SK-N-SH treated with all-trans-retinoic acid at 6 μM for 48 hours (cell line): Measurements from ENCODE around the gene EVC.

Experiments used
- ATAC-seq: fragments of 200-7000 bp; cut with Tn5 transposase; 3 replicates; pipeline ENCODE4 v1.9.1; 2020; ENCODE audit warnings: mild to moderate bottlenecking, moderate library complexity
- ARNTL ChIP-seq: fragments of 450-650 bp; formaldehyde crosslinking; IDR thresholded peaks from 2 replicates; pipeline ENCODE4 v1.5.0; 2020; ENCODE audit warnings: low read depth, mild to moderate bottlenecking, moderate library complexity, borderline replicate concordance
- CSDC2 ChIP-seq: fragments of 250-450 bp; sonication (Bioruptor Pico); IDR thresholded peaks from 2 replicates; pipeline ENCODE4 v1.5.0; 2020; ENCODE audit warnings: mild to moderate bottlenecking, moderate library complexity
- ESRRG ChIP-seq: fragments of 250-450 bp; sonication (Bioruptor Pico); IDR thresholded peaks from 2 replicates; pipeline ENCODE4 v1.6.1; 2021; ENCODE audit warnings: mild to moderate bottlenecking
- ISL1 ChIP-seq: fragments of 250-450 bp; sonication (Bioruptor Pico); IDR thresholded peaks from 2 replicates; pipeline ENCODE4 v2.1.2; 2022; ENCODE audit warnings: mild to moderate bottlenecking, moderate library complexity
- OSR1 ChIP-seq: fragments of 250-450 bp; sonication (Bioruptor Pico); IDR thresholded peaks from 2 replicates; pipeline ENCODE4 v1.8.0; 2022; ENCODE audit warnings: moderate library complexity, mild to moderate bottlenecking, inconsistent platforms
- PPARA ChIP-seq: fragments of 250-450 bp; sonication (Bioruptor Pico); IDR thresholded peaks from 2 replicates; pipeline ENCODE4 v1.5.0; 2020; ENCODE audit warnings: mild to moderate bottlenecking, borderline replicate concordance
- RARB ChIP-seq: fragments of 250-450 bp; sonication (Bioruptor Pico); IDR thresholded peaks from 2 replicates; pipeline ENCODE4 v1.8.0; 2021; ENCODE audit warnings: mild to moderate bottlenecking, moderate library complexity
- TOX ChIP-seq: fragments of 250-450 bp; sonication (Bioruptor Pico); IDR thresholded peaks from 2 replicates; pipeline ENCODE4 v1.8.0; 2021; ENCODE audit warnings: mild to moderate bottlenecking, moderate library complexity, borderline replicate concordance
- ZC3H10 ChIP-seq: fragments of 250-450 bp; sonication (Bioruptor Pico); IDR thresholded peaks from 2 replicates; pipeline ENCODE4 v1.5.1; 2021; ENCODE audit warnings: mild to moderate bottlenecking, moderate library complexity
- ZFP3 ChIP-seq: fragments of 250-450 bp; sonication (Bioruptor Pico); IDR thresholded peaks from 2 replicates; pipeline ENCODE4 v1.5.0; 2020; ENCODE audit warnings: mild to moderate bottlenecking, moderate library complexity
- ZFP30 ChIP-seq: fragments of 450-650 bp; formaldehyde crosslinking; IDR thresholded peaks from 2 replicates; pipeline ENCODE4 v1.5.0; 2022; ENCODE audit warnings: mild to moderate bottlenecking, moderate library complexity
- ZNF565 ChIP-seq: fragments of 450-650 bp; formaldehyde crosslinking; conservative IDR thresholded peaks from 2 replicates; pipeline ENCODE4 v1.5.0; 2020; ENCODE audit warnings: low read depth, mild to moderate bottlenecking, moderate library complexity
- ZNF70 ChIP-seq: fragments of 450-650 bp; formaldehyde crosslinking; IDR thresholded peaks from 2 replicates; pipeline ENCODE4 v1.5.0; 2020; ENCODE audit warnings: mild to moderate bottlenecking, moderate library complexity
- ZNF8 ChIP-seq: fragments of 450-650 bp; formaldehyde crosslinking; IDR thresholded peaks from 2 replicates; pipeline ENCODE4 v1.5.0; 2020; ENCODE audit warnings: mild to moderate bottlenecking, moderate library complexity
- TF ChIP-seq, protein P1 (sequence below): fragments of 250-450 bp; sonication (Bioruptor Pico); IDR thresholded peaks from 2 replicates; pipeline ENCODE4 v1.8.0; 2020; ENCODE audit warnings: mild to moderate bottlenecking, moderate library complexity, borderline replicate concordance
- TF ChIP-seq, protein P2 (sequence below): fragments of 250-450 bp; sonication (Bioruptor Pico); IDR thresholded peaks from 2 replicates; pipeline ENCODE4 v1.5.1; 2020; ENCODE audit warnings: low read depth, mild to moderate bottlenecking, moderate library complexity
- TF ChIP-seq, protein P3 (sequence below): fragments of 250-450 bp; sonication (Bioruptor Pico); IDR thresholded peaks from 2 replicates; pipeline ENCODE4 v1.5.1; 2021; ENCODE audit warnings: mild to moderate bottlenecking, moderate library complexity
- TF ChIP-seq, protein P4 (sequence below): fragments of 250-450 bp; sonication (Bioruptor Pico); IDR thresholded peaks from 2 replicates; pipeline ENCODE4 v1.8.0; 2021; ENCODE audit warnings: low read depth, mild to moderate bottlenecking, moderate library complexity, borderline replicate concordance

Gene EVC

DNA sequence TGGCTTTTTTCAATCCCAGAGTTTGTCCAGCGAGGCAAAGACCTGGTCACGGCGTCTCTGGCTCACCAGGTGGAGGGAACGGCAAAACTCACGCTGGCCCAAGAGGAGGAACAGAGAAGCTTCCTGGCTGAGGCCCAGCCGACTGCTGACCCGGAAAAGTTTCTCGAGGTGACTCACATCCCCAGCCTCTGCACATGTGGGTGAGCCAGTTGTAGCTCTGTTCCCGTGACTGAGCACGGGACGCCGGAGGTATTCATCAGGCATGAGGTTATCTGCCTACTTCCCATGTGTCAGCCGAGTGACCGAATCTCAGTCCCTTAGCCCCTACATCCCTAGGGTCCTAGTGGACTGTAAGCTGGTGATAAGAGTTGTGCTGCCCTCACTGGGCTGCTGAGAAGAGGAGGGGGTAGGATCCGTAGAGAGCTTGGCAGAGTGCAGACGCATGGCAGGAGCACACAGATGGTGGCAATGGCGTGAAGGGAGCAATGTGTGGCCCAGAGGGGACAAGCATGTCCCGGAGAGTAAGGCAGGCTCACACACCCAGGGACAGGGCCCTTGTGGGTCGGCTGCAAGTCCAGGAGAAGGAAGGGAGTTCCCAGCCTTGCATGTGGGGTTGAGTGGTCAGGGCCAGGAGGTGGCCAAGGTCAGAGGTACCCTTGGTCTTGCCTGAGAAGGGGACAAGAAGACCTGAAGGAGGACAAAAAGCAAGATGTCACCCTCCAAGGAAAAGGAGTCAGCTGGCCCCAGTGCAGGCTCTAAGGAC is 42.9 kb downstream of the EVC start:
- peak; percentile 47 for ATAC-seq
- no peak for TF ChIP-seq RARB (CRISPR knock-in tag)
- no peak for TF ChIP-seq ZNF565
- no peak for TF ChIP-seq ZNF8 (CRISPR knock-in tag)
- TF ChIP-seq, protein P1, sequence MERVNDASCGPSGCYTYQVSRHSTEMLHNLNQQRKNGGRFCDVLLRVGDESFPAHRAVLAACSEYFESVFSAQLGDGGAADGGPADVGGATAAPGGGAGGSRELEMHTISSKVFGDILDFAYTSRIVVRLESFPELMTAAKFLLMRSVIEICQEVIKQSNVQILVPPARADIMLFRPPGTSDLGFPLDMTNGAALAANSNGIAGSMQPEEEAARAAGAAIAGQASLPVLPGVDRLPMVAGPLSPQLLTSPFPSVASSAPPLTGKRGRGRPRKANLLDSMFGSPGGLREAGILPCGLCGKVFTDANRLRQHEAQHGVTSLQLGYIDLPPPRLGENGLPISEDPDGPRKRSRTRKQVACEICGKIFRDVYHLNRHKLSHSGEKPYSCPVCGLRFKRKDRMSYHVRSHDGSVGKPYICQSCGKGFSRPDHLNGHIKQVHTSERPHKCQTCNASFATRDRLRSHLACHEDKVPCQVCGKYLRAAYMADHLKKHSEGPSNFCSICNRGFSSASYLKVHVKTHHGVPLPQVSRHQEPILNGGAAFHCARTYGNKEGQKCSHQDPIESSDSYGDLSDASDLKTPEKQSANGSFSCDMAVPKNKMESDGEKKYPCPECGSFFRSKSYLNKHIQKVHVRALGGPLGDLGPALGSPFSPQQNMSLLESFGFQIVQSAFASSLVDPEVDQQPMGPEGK (CRISPR knock-in tag): no peak
- TF ChIP-seq ZFP30 (CRISPR knock-in tag): no peak
- no peak for TF ChIP-seq ISL1 (CRISPR knock-in tag)
- TF ChIP-seq, protein P2, sequence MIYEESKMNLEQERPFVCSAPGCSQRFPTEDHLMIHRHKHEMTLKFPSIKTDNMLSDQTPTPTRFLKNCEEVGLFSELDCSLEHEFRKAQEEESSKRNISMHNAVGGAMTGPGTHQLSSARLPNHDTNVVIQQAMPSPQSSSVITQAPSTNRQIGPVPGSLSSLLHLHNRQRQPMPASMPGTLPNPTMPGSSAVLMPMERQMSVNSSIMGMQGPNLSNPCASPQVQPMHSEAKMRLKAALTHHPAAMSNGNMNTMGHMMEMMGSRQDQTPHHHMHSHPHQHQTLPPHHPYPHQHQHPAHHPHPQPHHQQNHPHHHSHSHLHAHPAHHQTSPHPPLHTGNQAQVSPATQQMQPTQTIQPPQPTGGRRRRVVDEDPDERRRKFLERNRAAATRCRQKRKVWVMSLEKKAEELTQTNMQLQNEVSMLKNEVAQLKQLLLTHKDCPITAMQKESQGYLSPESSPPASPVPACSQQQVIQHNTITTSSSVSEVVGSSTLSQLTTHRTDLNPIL: no peak
- TF ChIP-seq, all 23 proteins: peak for 0

DNA sequence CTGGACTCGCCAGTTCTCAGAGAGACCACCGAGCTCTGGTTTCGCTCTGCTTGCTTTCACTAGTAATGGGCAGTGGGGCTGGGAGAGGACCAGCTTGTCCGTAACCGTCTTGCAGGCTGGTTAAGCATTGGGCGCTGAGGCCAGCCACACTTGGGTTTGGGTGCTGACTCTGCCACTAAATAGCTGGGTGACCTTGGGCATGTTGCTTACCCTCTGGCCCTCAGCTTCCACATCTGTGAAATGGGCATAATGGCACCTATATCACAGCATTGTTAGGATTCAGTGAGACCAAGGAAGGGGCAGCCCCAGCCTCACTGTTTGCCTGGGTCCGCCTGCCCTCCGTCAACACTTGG is 43.5 kb downstream of the EVC start:
- no peak for ATAC-seq
- TF ChIP-seq ARNTL (CRISPR knock-in tag): no peak
- no peak for TF ChIP-seq CSDC2 (CRISPR knock-in tag)
- TF ChIP-seq ZNF565: no peak
- TF ChIP-seq, protein P1 (CRISPR knock-in tag): no peak
- TF ChIP-seq ZNF8 (CRISPR knock-in tag): no peak
- no peak for TF ChIP-seq ZC3H10
- TF ChIP-seq, protein P3, sequence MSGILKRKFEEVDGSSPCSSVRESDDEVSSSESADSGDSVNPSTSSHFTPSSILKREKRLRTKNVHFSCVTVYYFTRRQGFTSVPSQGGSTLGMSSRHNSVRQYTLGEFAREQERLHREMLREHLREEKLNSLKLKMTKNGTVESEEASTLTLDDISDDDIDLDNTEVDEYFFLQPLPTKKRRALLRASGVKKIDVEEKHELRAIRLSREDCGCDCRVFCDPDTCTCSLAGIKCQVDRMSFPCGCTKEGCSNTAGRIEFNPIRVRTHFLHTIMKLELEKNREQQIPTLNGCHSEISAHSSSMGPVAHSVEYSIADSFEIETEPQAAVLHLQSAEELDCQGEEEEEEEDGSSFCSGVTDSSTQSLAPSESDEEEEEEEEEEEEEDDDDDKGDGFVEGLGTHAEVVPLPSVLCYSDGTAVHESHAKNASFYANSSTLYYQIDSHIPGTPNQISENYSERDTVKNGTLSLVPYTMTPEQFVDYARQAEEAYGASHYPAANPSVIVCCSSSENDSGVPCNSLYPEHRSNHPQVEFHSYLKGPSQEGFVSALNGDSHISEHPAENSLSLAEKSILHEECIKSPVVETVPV (CRISPR knock-in tag): no peak
- TF ChIP-seq, protein P2: no peak
- no peak for TF ChIP-seq PPARA (CRISPR knock-in tag)
- TF ChIP-seq ZFP30 (CRISPR knock-in tag): no peak
- TF ChIP-seq, all 23 proteins: peak for 0

DNA sequence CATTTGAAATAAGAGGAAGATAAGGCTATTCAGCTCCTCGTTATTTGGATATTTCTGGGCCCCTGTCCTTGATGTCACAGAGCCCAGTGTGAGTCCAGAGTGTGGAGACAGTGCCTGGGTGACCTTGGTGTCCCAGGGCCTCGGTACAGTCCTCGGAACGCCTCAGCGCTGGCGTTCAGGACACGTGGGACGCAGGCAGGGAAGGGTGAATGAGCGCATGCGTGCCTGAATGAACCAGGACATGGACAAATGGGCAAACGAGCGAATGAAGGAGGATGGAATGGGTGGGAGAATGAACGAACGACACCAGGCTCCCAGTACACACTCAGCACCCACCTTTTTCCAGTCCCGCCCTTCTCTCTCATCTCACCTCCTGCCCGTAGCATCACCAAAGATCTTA is 44.2 kb downstream of the EVC start:
- no peak for ATAC-seq
- no peak for TF ChIP-seq ZC3H10
- no peak for TF ChIP-seq ZFP3 (CRISPR knock-in tag)
- TF ChIP-seq, protein P1 (CRISPR knock-in tag): no peak
- no peak for TF ChIP-seq ISL1 (CRISPR knock-in tag)
- no peak for TF ChIP-seq OSR1 (CRISPR knock-in tag)
- TF ChIP-seq, protein P3 (CRISPR knock-in tag): no peak
- no peak for TF ChIP-seq ZNF565
- no peak for TF ChIP-seq ESRRG (CRISPR knock-in tag)
- TF ChIP-seq ZFP30 (CRISPR knock-in tag): no peak
- TF ChIP-seq ZNF70 (CRISPR knock-in tag): no peak
- no peak for TF ChIP-seq TOX (CRISPR knock-in tag)
- TF ChIP-seq, protein P2: no peak
- TF ChIP-seq, protein P4, sequence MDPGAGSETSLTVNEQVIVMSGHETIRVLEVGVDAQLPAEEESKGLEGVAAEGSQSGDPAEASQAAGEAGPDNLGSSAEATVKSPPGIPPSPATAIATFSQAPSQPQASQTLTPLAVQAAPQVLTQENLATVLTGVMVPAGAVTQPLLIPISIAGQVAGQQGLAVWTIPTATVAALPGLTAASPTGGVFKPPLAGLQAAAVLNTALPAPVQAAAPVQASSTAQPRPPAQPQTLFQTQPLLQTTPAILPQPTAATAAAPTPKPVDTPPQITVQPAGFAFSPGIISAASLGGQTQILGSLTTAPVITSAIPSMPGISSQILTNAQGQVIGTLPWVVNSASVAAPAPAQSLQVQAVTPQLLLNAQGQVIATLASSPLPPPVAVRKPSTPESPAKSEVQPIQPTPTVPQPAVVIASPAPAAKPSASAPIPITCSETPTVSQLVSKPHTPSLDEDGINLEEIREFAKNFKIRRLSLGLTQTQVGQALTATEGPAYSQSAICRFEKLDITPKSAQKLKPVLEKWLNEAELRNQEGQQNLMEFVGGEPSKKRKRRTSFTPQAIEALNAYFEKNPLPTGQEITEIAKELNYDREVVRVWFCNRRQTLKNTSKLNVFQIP: no peak
- no peak for TF ChIP-seq CSDC2 (CRISPR knock-in tag)
- no peak for TF ChIP-seq PPARA (CRISPR knock-in tag)
